ENCODE data around the gene SLC12A3.

Gene SLC12A3

GRCh38 chr16:56950881-56951771 is 86.1 kb downstream of the SLC12A3 start:
- TF ChIP-seq CTCF (IDR thresholded peaks at IDR 0.05; ENCODE audit: insufficient read depth, missing control alignments), result peak; percentile 52
- no peak for FAIRE-seq
- DNase-seq (ENCODE audit: insufficient read length, low spot score), result peak; percentile 33

- DNase-seq (ENCODE audit: insufficient read length, low spot score) (no peak), FAIRE-seq (no peak)
- TF ChIP-seq CTCF (IDR thresholded peaks at IDR 0.05; ENCODE audit: insufficient read depth, missing control alignments), result no peak
These were observed 88.0 kb downstream of the SLC12A3 start for GRCh38 chr16:56953006-56953405.

GRCh38 chr16:56956076-56956475 is 91.1 kb downstream of the SLC12A3 start:
- FAIRE-seq (no peak), DNase-seq (ENCODE audit: insufficient read length, low spot score) (no peak)
- TF ChIP-seq CTCF (IDR thresholded peaks at IDR 0.05; ENCODE audit: insufficient read depth, missing control alignments), result no peak

- TF ChIP-seq CTCF (IDR thresholded peaks at IDR 0.05; ENCODE audit: insufficient read depth, missing control alignments), result no peak
- FAIRE-seq (no peak), DNase-seq (ENCODE audit: insufficient read length, low spot score) (no peak)
These were observed 91.7 kb downstream of the SLC12A3 start for GRCh38 chr16:56956756-56957155.

GRCh38 chr16:56960681-56961281 is 95.8 kb downstream of the SLC12A3 start:
- no peak for FAIRE-seq
- TF ChIP-seq CTCF (IDR thresholded peaks at IDR 0.05; ENCODE audit: insufficient read depth, missing control alignments), result no peak
- DNase-seq (ENCODE audit: insufficient read length, low spot score), result no peak

GRCh38 chr16:56961386-56961785 is 96.4 kb downstream of the SLC12A3 start:
- no peak for FAIRE-seq
- no peak for TF ChIP-seq CTCF (IDR thresholded peaks at IDR 0.05; ENCODE audit: insufficient read depth, missing control alignments)
- no peak for DNase-seq (ENCODE audit: insufficient read length, low spot score)

GRCh38 chr16:56961851-56962281 is 96.9 kb downstream of the SLC12A3 start, which contains the start of gene CETP:
Gene CETP (plus strand): TSS chr16:56961950. CDS start chr16:56961980, 30 bp downstream.
- FAIRE-seq (no peak), DNase-seq (ENCODE audit: insufficient read length, low spot score) (no peak)
- TF ChIP-seq CTCF (IDR thresholded peaks at IDR 0.05; ENCODE audit: insufficient read depth, missing control alignments), result no peak

All from D721Med (cell line).